Measurements from ENCODE around the gene SPRED1.

DNA sequence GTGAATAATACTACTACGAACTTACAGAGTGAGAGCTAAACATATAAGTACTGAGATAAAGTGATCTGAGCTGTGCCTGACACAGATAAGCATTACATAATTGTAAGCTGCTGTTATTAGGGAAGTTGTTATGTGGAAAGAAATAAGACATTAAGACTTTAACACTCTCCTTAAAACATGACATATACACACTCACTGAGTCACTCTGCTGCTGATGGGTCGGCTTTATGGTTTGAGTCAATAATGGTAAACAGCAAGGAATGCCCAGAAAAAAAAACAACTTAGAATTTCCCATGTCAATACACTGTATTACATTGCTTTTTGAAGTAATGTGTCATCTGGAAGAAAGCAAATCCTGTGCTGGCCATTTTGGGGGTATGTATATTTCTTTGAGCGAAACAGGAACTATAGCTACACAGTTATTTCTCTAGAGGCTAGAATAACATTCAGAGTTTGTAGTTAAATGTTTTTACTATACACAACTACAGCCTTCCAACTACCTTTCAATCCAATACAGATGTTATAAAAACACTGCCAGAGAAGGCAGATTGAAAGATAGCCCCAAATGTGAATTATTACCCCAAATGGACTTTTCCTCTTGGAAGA is 22.8 kb upstream of the SPRED1 start:
- TF ChIP-seq, protein P1, sequence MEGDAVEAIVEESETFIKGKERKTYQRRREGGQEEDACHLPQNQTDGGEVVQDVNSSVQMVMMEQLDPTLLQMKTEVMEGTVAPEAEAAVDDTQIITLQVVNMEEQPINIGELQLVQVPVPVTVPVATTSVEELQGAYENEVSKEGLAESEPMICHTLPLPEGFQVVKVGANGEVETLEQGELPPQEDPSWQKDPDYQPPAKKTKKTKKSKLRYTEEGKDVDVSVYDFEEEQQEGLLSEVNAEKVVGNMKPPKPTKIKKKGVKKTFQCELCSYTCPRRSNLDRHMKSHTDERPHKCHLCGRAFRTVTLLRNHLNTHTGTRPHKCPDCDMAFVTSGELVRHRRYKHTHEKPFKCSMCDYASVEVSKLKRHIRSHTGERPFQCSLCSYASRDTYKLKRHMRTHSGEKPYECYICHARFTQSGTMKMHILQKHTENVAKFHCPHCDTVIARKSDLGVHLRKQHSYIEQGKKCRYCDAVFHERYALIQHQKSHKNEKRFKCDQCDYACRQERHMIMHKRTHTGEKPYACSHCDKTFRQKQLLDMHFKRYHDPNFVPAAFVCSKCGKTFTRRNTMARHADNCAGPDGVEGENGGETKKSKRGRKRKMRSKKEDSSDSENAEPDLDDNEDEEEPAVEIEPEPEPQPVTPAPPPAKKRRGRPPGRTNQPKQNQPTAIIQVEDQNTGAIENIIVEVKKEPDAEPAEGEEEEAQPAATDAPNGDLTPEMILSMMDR (IDR thresholded peaks at IDR 0.05) = no peak
- no peak for TF ChIP-seq POLR2A (IDR thresholded peaks at IDR 0.05)
